ENCODE measurements around the gene ITGA3. TPM values are rescaled to one million over a fixed set of nuclear protein-coding genes. Genes with fewer than 3 reads are reported as not detected.

ITGA3 gene
- total and polyA plus RNA-seq, 2 of the 13 experiments (the other 11 are each of a cell fraction or from before 2014, with no cell fraction given) = 0.48 to 0.69 TPM

DNA sequence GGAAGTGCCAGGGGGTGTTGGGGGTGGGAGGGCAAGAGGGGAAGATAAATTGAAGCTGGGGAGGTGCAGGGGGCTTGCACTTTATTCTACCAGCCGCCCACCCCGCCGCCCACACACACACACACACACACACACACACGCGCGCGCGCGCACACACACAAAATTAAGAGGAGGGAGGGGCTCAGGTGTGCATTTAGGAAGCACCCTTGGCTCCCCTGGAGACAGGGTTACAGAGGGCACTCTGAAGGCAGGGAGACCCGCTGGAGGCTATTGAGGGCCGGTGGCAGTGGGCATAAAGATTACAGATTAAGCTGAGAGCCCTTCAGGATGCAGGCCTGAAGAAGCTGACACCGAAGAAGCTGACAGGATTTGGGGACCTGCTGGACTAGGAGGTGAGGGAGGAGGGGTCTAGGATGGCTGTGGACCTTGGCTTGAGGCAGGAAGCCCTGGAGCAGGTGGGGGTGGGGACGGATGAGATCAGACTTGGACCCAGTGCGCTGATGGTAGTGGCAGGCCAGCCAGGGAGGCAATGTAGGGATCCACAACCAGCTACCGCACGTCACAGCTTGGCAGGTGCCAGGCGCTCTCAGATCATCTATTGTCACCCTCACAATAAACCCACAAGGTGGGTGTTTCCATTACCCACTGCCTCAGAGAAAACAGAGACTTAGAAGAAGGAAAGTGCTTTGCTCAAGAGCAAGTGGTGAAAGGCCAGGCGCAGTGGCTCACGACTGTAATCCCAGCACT lies 74.8 kb downstream of the ITGA3 start:
- Histone ChIP-seq H3K9me3 (ENCODE audit: low read length) (no peaks in the 10 kb centered on the region), H3K4me1 (ENCODE audit: insufficient read depth, low read length) (peaks cover 53% of the 10 kb centered on the region), H2AFZ (ENCODE audit: low read length) (no peak overlapping the region), H4K20me1 (ENCODE audit: insufficient read depth, low read length) (no peaks in the 10 kb centered on the region), H3K27ac (ENCODE audit: extremely low read length, insufficient read depth, low read length) (no peak overlapping the region), H3K4me2 (ENCODE audit: low read depth, low read length) (peak overlapping the region; percentile 88), H3K27me3 (ENCODE audit: control insufficient read depth in 1 of 2, insufficient read depth in 2 of 2, low read length in 2 of 2) (peaks cover 6 to 22% of the 10 kb centered on the region in 2 experiments), H3K79me2 (ENCODE audit: insufficient read depth, low read length) (no peaks in the 10 kb centered on the region), H3K9ac (ENCODE audit: insufficient read depth, low read depth, low read length) (no peak overlapping the region), H3K36me3 (replicated peaks in 1 of 2; ENCODE audit: control insufficient read depth in 1 of 2, insufficient read depth in 2 of 2, low read length in 2 of 2) (peaks cover 4 to 5% of the 10 kb centered on the region in 2 experiments; a peak in 1 of 5 replicates), H3K4me3 (replicated peaks in 1 of 3; ENCODE audit: insufficient read depth in 1 of 3, low read depth in 2 of 3, low read length in 3 of 3) (peak overlapping the region in 1 of 3 experiments; percentile 76; a peak in 1 of 6 replicates)
- WGBS (ENCODE audit: low lambda C conversion rate) = 57% methylated on average over 19 of the region's 19 CpGs
- in situ Hi-C loops (cut with HindIII; ENCODE audit: extremely low pct_ligation_motif_present, low pct_unique_long_range_greater_than_20kb) = no loop called here
- ChIA-PET POLR2A (interaction anchor here (1.0 to 1.1 kb wide), 2 partner anchors 11 to 19 kb away, joined by 3 read pairs; no protein-coding TSS in a partner anchor), CTCF (ENCODE audit: low intra/inter-chr PET ratio, low total read pairs) (no interaction called here)
- DNase-seq (ENCODE audit: low spot score) (peak; percentile 39), FAIRE-seq (peak; percentile 66), ATAC-seq (peak; percentile 25)
- intact Hi-C loops (cut with micrococcal nuclease; ENCODE audit: unreplicated experiment) = no loop called here
- BruUV-seq (replicated peaks) = no TSS peak
- peak; percentile 30; the same call in 1 of the 2 replicates for TF ChIP-seq SAP130 (CRISPR knock-in tag; IDR thresholded peaks at IDR 0.05; ENCODE audit: low read depth)
- TF ChIP-seq LCORL (IDR thresholded peaks at IDR 0.05) = no peak
- TF ChIP-seq LCORL (CRISPR knock-in tag; IDR thresholded peaks at IDR 0.05) = peak; percentile 21; the same call in 1 of the 2 replicates
- peak; percentile 31; the same call in 1 of the 2 replicates for TF ChIP-seq ZNF629 (CRISPR knock-in tag; conservative IDR thresholded peaks at IDR 0.05)
- TF ChIP-seq, protein P1, sequence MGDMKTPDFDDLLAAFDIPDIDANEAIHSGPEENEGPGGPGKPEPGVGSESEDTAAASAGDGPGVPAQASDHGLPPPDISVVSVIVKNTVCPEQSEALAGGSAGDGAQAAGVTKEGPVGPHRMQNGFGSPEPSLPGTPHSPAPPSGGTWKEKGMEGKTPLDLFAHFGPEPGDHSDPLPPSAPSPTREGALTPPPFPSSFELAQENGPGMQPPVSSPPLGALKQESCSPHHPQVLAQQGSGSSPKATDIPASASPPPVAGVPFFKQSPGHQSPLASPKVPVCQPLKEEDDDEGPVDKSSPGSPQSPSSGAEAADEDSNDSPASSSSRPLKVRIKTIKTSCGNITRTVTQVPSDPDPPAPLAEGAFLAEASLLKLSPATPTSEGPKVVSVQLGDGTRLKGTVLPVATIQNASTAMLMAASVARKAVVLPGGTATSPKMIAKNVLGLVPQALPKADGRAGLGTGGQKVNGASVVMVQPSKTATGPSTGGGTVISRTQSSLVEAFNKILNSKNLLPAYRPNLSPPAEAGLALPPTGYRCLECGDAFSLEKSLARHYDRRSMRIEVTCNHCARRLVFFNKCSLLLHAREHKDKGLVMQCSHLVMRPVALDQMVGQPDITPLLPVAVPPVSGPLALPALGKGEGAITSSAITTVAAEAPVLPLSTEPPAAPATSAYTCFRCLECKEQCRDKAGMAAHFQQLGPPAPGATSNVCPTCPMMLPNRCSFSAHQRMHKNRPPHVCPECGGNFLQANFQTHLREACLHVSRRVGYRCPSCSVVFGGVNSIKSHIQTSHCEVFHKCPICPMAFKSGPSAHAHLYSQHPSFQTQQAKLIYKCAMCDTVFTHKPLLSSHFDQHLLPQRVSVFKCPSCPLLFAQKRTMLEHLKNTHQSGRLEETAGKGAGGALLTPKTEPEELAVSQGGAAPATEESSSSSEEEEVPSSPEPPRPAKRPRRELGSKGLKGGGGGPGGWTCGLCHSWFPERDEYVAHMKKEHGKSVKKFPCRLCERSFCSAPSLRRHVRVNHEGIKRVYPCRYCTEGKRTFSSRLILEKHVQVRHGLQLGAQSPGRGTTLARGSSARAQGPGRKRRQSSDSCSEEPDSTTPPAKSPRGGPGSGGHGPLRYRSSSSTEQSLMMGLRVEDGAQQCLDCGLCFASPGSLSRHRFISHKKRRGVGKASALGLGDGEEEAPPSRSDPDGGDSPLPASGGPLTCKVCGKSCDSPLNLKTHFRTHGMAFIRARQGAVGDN (CRISPR knock-in tag; IDR thresholded peaks at IDR 0.05) = peak; percentile 47
- TF ChIP-seq, protein P2, sequence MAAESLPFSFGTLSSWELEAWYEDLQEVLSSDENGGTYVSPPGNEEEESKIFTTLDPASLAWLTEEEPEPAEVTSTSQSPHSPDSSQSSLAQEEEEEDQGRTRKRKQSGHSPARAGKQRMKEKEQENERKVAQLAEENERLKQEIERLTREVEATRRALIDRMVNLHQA (CRISPR knock-in tag; IDR thresholded peaks at IDR 0.05) = no peak
- TF ChIP-seq ZNF274 (CRISPR knock-in tag; IDR thresholded peaks at IDR 0.05) = no peak
- TF ChIP-seq, protein P3, sequence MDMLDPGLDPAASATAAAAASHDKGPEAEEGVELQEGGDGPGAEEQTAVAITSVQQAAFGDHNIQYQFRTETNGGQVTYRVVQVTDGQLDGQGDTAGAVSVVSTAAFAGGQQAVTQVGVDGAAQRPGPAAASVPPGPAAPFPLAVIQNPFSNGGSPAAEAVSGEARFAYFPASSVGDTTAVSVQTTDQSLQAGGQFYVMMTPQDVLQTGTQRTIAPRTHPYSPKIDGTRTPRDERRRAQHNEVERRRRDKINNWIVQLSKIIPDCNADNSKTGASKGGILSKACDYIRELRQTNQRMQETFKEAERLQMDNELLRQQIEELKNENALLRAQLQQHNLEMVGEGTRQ (IDR thresholded peaks at IDR 0.05; ENCODE audit: low read depth, low read length) = no peak
- TF ChIP-seq, protein P3 (CRISPR knock-in tag; IDR thresholded peaks at IDR 0.05; ENCODE audit: borderline replicate concordance) = no peak
- TF ChIP-seq, protein P4, sequence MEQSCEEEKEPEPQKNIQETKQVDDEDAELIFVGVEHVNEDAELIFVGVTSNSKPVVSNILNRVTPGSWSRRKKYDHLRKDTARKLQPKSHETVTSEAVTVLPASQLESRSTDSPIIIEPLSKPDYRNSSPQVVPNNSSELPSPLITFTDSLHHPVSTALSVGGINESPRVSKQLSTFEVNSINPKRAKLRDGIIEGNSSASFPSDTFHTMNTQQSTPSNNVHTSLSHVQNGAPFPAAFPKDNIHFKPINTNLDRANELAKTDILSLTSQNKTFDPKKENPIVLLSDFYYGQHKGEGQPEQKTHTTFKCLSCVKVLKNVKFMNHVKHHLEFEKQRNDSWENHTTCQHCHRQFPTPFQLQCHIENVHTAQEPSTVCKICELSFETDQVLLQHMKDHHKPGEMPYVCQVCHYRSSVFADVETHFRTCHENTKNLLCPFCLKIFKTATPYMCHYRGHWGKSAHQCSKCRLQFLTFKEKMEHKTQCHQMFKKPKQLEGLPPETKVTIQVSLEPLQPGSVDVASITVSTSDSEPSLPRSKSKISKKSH (CRISPR knock-in tag; IDR thresholded peaks at IDR 0.05; ENCODE audit: borderline replicate concordance) = peak; percentile 9; the same call in 1 of the 2 replicates
- TF ChIP-seq, protein P5, sequence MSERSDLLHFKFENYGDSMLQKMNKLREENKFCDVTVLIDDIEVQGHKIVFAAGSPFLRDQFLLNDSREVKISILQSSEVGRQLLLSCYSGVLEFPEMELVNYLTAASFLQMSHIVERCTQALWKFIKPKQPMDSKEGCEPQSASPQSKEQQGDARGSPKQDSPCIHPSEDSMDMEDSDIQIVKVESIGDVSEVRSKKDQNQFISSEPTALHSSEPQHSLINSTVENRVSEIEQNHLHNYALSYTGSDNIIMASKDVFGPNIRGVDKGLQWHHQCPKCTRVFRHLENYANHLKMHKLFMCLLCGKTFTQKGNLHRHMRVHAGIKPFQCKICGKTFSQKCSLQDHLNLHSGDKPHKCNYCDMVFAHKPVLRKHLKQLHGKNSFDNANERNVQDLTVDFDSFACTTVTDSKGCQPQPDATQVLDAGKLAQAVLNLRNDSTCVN (CRISPR knock-in tag; IDR thresholded peaks at IDR 0.05; ENCODE audit: borderline replicate concordance) = 0 out of 2 replicates have a peak, but pooled peaks have one; percentile 17
- no peak for TF ChIP-seq SKI (IDR thresholded peaks at IDR 0.05; ENCODE audit: partially characterized antibody)
- peak; percentile 53; the same call in 1 of the 2 replicates for TF ChIP-seq HNF4G (IDR thresholded peaks at IDR 0.05; ENCODE audit: borderline replicate concordance, low read depth, low read length)
- no peak for TF ChIP-seq HNF4G (CRISPR knock-in tag; IDR thresholded peaks at IDR 0.05; ENCODE audit: borderline replicate concordance, low read depth)
